Thyroid gland (tissue), 4 donors: Measurements from ENCODE around the gene PGGHG. TPM values are rescaled to one million over a fixed set of nuclear protein-coding genes. Genes with fewer than 3 reads are reported as not detected.
"Not testable (repeated sequence)": the region's sequence is repeated elsewhere in the genome, so short reads cannot be mapped to it uniquely, and the experiment has no call there.

Experiments used
- DNase-seq, 2 donors: peaks; one replicate each; pipeline ENCODE4 v3.0.0-alpha.2; 2019
- H3K27ac ChIP-seq, 3 donors: fragments of 200-600 bp; sonication (generic); 1 replicate in 2 of 3; 2 replicates in 1 of 3; pipeline ENCODE4 v1.5.1; 2016 to 2019; ENCODE audit warnings: mild to moderate bottlenecking in 1 of 3, moderate library complexity in 1 of 3
- H3K27me3 ChIP-seq: fragments of 200-600 bp; sonication (generic); one replicate; pipeline ENCODE4 v1.5.1; 2019
- H3K36me3 ChIP-seq, 2 donors: fragments of 200-600 bp; sonication (generic); one replicate each; pipeline ENCODE4 v1.5.1; 2016 to 2019
- H3K4me1 ChIP-seq, 2 donors: fragments of 200-600 bp; sonication (generic); one replicate each; pipeline ENCODE4 v1.5.1; 2017 to 2019
- H3K4me3 ChIP-seq, 3 donors: fragments of 200-600 bp; sonication (generic); replicated peaks in 1 of 3; 1 replicate in 2 of 3; 2 replicates in 1 of 3; pipeline ENCODE4 v1.5.1; 2016; ENCODE audit warnings: mild to moderate bottlenecking in 1 of 3
- H3K9me3 ChIP-seq: fragments of 200-600 bp; sonication (generic); one replicate; pipeline ENCODE4 v1.5.1; 2017
- POLR2A ChIP-seq, 2 donors: fragments of 450-650 bp; IDR thresholded peaks; one replicate each; pipeline ENCODE4 v1.6.1; 2017; ENCODE audit warnings: antibody characterized with exemption in 2 of 2, mild to moderate bottlenecking in 2 of 2, moderate library complexity in 1 of 2
- WGBS, 2 donors: methylation state at CpG; one replicate each; pipeline ENCODE4 v1.1.5; 2017; 5-methylcytosine and 5-hydroxymethylcytosine counted together
- intact Hi-C: fragments of 100-400 bp; cut with DNase I; formaldehyde crosslinking; loops from one replicate; pipeline ENCODE4 v1.15.1; 2023
- total RNA-seq, 4 donors: library from RNA; depleted of rRNA; stranded (reverse); fragments of >200 nt; gene quantifications; one replicate each; pipeline ENCODE4 v1.2.3, GENCODE V29; 2016
- TF ChIP-seq, protein P1 (sequence below), 6 experiments: fragments of 200-600 bp in 3 of 6; fragments of 450-650 bp in 3 of 6; sonication (generic) in 3 of 6; IDR thresholded peaks; one replicate each; pipeline ENCODE4 v1.5.1; 2016 to 2019; ENCODE audit warnings: antibody characterized with exemption in 6 of 6, mild to moderate bottlenecking in 2 of 6, inconsistent platforms in 1 of 6, moderate library complexity in 1 of 6

Gene PGGHG
- total RNA-seq, 4 donors from 2014 or later, result 21.8 to 43.3 (median 32.7) TPM

DNA sequence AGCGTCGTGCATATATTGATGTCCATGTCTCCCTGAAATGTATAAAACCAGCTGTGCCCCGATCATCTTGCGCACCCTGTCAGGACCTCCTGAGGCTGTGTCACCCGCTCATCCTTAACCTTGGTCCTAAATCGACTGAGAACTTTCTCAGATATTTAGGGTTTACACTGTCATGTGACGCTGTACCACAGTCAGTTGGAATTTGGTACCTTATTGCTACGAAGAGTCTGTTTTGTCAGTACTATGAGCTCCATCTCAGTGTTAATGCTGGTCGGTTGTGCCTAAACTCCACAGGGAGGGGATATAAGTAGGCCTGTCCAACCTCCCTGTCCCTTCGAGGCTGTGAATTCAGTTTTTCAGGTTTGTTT lies 16.9 kb downstream of the PGGHG start:
- Histone ChIP-seq H3K27me3 (no peaks in the 10 kb centered on the region), H3K9me3 (no peaks in the 10 kb centered on the region), H3K36me3 (no peaks in the 10 kb centered on the region), H3K27ac (no peak overlapping the region), H3K4me3 (no peak overlapping the region), H3K4me1 (peaks cover 4 to 16% of the 10 kb centered on the region in 2 donors)
- intact Hi-C loops, result loop anchor here (5.0 kb wide), 1 partner anchor 51 kb away; no protein-coding TSS in a partner anchor
- WGBS, 2 donors, result 89 to 90% methylated on average over 10 of the region's 10 CpGs
- TF ChIP-seq POLR2A (IDR thresholded peaks at IDR 0.05), result no peak
- TF ChIP-seq, protein P1, sequence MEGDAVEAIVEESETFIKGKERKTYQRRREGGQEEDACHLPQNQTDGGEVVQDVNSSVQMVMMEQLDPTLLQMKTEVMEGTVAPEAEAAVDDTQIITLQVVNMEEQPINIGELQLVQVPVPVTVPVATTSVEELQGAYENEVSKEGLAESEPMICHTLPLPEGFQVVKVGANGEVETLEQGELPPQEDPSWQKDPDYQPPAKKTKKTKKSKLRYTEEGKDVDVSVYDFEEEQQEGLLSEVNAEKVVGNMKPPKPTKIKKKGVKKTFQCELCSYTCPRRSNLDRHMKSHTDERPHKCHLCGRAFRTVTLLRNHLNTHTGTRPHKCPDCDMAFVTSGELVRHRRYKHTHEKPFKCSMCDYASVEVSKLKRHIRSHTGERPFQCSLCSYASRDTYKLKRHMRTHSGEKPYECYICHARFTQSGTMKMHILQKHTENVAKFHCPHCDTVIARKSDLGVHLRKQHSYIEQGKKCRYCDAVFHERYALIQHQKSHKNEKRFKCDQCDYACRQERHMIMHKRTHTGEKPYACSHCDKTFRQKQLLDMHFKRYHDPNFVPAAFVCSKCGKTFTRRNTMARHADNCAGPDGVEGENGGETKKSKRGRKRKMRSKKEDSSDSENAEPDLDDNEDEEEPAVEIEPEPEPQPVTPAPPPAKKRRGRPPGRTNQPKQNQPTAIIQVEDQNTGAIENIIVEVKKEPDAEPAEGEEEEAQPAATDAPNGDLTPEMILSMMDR (IDR thresholded peaks at IDR 0.05), result no peak
- no peak for DNase-seq

DNA sequence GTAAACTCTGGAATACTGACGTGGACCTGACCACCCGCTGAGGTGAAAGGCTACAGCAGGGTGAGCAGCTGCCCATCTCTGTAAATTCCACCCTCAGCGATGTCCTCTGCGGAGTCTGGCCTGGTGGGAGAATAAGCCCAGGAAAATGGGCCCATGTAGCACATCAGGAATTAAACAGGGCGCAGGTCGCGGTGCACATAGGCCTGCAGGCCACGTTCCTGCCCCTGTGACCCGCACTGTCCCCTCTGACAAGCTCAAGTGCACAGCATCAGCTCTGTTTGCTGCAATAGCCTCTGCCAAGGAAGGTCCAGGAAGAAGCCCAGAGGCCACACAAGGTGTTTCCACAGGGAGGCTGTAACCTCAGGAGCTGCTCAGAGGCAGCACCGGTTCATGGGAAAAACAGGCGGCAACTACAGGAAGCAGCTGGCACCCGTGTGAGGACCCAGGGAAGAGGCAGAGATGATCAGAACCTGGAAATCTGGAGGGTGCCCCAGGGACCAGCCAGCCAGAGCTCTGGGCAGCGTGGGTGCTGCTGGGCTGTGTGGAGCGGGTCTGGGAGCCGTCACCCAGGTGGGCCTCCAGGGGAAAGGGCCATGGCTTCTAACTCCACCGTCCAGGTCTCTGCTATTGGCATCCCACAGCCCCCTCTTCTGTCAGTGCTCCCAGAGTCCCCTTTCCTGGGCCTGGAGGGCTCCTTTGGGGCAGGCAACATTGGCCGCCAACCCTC lies 17.9 kb downstream of the PGGHG start:
- no peaks in the 10 kb centered on the region for H3K36me3 ChIP-seq
- intact Hi-C loops, result loop anchor here (5.0 kb wide), 1 partner anchor 50 kb away; no protein-coding TSS in a partner anchor

DNA sequence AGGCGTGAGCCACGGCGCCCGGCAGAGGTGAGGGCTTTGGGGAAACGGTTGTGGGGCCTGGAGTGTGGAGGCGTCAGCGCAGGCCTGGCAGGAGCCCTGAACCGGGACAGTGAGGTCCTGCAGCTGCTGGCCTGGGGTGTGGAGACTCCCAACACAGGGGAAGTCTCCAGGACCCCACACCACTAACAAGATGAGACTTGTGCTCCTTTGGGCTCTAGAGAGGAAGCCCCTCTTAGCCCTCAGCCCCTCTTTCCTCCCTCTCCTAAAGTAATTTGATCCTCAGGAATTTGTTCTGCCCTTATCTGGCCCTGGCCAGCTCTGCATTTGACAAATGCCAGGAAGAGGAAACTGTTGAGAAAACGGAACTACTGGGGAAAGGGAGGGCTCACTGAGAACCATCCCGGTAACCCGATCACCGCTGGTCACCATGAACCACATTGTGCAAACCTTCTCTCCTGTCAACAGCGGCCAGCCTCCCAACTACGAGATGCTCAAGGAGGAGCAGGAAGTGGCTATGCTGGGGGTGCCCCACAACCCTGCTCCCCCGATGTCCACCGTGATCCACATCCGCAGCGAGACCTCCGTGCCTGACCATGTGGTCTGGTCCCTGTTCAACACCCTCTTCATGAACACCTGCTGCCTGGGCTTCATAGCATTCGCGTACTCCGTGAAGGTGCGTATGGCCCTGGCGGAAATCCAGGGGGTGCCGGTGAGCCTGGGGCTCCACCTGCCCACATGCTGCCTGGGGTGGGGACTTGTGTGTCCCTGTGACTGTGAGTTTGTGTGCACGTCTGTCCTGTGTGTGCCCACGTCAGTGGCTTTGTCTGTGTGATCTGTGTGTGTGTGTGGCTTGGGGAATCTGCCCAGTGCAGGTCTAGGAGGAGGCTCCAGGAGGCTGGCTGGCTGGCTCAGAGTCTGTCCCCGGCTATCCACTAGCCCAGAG lies 19.1 kb downstream of the PGGHG start, which contains the start of gene IFITM2:
Gene IFITM2, plus strand, starts transcription at position 51 of the 943 bp plus-strand sequence. Its CDS starts 377 bp downstream, at position 428.
- H3K9me3 ChIP-seq, result not testable (repeated sequence)
- TF ChIP-seq POLR2A (IDR thresholded peaks at IDR 0.05), result peak in 1 of 2 donors; percentile 62

More for the DNA sequence above, 17.9 kb downstream of the PGGHG start:
- peak overlapping the region in 2 of 3 donors; percentile 61 to 79 for H3K27ac ChIP-seq
- 93 to 95% methylated on average over 12 to 14 of the region's 17 CpGs for WGBS, 2 donors
- DNase-seq, result no peak
- TF ChIP-seq, protein P1 (IDR thresholded peaks at IDR 0.05), result no peak
- TF ChIP-seq POLR2A (IDR thresholded peaks at IDR 0.05), result no peak
- no peak overlapping the region for H3K4me3 ChIP-seq
- no peaks in the 10 kb centered on the region for H3K9me3 ChIP-seq
- no peaks in the 10 kb centered on the region for H3K27me3 ChIP-seq
- H3K4me1 ChIP-seq, result peaks cover 4 to 16% of the 10 kb centered on the region in 2 donors

DNA sequence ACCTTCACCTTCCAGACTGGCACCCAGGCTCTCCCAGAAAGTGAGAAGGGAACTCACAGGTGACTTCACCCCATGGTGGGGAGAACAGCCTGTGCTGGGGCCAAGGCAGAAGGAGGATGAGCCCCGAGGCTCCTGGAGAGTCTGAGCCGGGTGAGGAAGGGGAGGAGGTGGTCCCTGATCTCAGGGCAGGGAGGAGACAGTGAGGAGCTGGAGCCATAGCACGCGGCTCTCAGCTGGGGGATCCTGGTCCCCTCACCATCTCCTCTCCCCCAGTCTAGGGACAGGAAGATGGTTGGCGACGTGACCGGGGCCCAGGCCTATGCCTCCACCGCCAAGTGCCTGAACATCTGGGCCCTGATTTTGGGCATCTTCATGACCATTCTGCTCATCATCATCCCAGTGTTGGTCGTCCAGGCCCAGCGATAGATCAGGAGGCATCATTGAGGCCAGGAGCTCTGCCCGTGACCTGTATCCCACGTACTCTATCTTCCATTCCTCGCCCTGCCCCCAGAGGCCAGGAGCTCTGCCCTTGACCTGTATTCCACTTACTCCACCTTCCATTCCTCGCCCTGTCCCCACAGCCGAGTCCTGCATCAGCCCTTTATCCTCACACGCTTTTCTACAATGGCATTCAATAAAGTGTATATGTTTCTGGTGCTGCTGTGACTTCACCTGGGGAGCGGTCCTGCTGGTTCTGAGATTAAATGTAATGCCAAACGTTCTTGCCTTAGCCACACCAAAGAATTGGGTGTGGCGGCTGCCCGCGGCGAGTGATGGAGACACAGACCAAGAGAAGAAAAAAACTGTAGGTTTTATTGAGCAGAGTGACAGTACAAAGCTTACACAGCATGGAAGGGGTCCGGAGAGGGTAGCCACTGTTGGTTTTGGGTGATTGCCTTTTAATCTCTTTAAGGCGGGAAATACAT lies 20.1 kb downstream of the PGGHG start:
- WGBS, 2 donors, result 67 to 73% methylated on average over 24 of the region's 24 CpGs
- H3K27me3 ChIP-seq, H3K9me3 ChIP-seq, H3K36me3 ChIP-seq, DNase-seq: not testable (repeated sequence)
- intact Hi-C loops, result loop anchor here (5.0 kb wide), 1 partner anchor 48 kb away; no protein-coding TSS in a partner anchor
- H3K4me3 ChIP-seq, result peak overlapping the region in 1 of 3 donors; percentile 28
- peak overlapping the region; percentile 69 to 79 (median 79) for H3K27ac ChIP-seq
- H3K4me1 ChIP-seq, result peaks cover 4 to 24% of the 10 kb centered on the region in 2 donors

More for the DNA sequence above, 19.1 kb downstream of the PGGHG start, which contains the start of gene IFITM2:
- H3K36me3 ChIP-seq, H3K27me3 ChIP-seq: not testable (repeated sequence)
- 3 to 48% methylated on average over 6 to 22 of the region's 28 CpGs for WGBS, 2 donors
- H3K4me1 ChIP-seq, result peaks cover 4 to 18% of the 10 kb centered on the region in 2 donors
- DNase-seq, result peak; percentile 44 to 57
- peak within 1 kb of the TSS in 1 of 3 donors; percentile 28 for H3K4me3 ChIP-seq
- H3K27ac ChIP-seq, result peak within 1 kb of the TSS; percentile 69 to 79 (median 79)
- intact Hi-C loops, result loop anchor here (5.0 kb wide), 1 partner anchor 49 kb away; no protein-coding TSS in a partner anchor

DNA sequence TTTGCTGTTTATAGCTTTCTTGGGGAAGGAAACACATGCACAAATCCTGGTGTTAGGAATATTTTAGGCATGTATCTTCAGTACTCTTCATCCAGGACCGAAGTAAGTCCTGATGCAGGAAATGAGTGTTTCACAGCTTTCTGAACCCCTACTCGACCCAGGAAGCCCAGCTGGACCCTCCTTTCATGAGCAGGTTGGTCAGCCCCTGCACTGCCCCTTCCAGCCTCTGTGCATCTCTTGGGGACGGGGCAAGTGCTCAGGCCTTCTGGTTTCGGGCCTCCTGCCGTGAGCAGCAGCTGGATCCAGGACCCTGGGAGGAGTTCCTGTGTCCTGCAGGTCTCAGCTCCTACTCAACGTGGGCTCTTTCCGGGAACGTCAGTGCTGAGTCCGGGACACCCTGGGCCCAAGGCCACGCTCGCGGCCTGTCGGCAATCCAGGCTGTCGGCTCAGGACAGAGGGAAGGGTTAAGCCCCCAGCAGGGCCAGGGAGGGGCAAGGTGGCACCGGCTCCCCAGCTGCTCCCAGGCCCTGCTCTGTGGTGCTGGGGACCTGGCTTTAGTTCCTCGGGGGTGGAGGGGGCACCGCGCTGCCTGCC lies 21.1 kb downstream of the PGGHG start:
- DNase-seq, H3K9me3 ChIP-seq, H3K27me3 ChIP-seq, H3K36me3 ChIP-seq: not testable (repeated sequence)
- 27 to 71% methylated on average over 2 to 3 of the region's 18 CpGs for WGBS, 2 donors
- intact Hi-C loops, result loop anchor here (5.0 kb wide), 1 partner anchor 47 kb away; no protein-coding TSS in a partner anchor
- Histone ChIP-seq H3K27ac (peak overlapping the region; percentile 69 to 79 (median 79)), H3K4me1 (peaks cover 4 to 23% of the 10 kb centered on the region in 2 donors), H3K4me3 (peak overlapping the region in 1 of 3 donors; percentile 28)

DNA sequence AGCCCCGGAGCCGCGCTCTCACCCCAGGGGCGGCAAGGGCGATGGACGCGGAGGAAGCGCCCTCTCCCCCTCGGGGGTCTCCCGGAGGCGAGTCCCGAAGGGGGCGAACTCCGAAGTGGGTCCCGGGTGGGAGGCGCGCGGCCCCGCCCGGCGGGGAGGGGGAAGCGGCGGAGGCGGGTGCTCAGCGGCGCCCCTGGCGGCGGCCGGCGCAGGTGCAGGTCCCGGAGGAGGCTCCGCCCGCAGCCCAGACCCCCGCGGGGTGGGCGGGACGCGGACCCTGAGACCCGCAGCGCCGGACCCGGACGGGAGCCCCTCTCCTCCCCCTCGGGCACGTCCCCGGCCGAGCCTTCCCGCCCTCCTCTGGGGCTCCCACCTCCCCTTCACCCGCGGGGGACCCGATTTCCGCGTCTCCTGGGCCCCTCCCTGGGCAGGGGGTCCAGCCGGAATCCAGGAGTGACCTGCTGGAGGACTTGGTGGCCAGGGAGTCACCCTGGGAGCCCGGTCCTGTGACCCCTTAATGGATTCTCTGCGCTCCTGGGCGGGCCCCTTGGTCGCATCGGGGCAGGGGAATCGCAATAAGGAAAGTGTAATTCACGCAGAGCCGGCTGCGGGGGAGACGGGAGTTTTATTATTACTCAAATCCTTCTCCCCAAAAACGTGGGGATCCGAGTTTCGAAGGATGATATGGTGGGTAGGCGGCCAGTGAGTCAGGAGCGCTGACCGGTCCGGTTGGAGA lies 22.3 kb downstream of the PGGHG start:
- intact Hi-C loops, H3K9me3 ChIP-seq, H3K27me3 ChIP-seq, H3K4me3 ChIP-seq, DNase-seq, H3K36me3 ChIP-seq: not testable (repeated sequence)
- H3K4me1 ChIP-seq, result peaks cover 4 to 23% of the 10 kb centered on the region in 2 donors
- peak overlapping the region in 1 of 3 donors; percentile 69 for H3K27ac ChIP-seq
- WGBS, 2 donors, result no CpG with 5 or more reads among the region's 71 CpGs
